Amygdala (tissue), 56 donors: ENCODE results near the gene PAQR8.
A peak's percentile ranks its signal among the peaks of the same experiment; 100 is the strongest.

Experiments used
- DNase-seq, 56 donors: peaks; one replicate each; lab custom pipeline; 2025; lab: John Stamatoyannopoulos, UW

The PAQR8 gene

DNA sequence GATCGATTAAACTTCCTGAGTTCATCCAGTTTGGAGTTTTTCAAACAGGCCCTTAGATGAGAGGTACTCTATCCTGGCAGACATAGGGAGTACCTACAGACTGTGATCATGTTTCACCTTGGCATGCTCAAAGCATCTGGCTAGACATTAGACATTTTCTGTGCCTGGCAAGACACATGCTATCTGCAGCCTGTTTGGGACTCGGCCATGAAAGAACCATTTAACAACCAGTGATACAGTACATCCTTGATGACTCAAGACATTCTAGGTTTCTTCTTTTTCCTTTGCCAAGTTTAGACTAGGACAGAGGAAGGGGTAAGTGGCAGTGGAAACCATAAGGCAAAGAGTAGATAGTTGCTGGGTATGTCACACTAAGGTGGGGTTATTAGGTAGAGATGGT lies 15.4 kb upstream of the PAQR8 start:
- DNase-seq: no peak

DNA sequence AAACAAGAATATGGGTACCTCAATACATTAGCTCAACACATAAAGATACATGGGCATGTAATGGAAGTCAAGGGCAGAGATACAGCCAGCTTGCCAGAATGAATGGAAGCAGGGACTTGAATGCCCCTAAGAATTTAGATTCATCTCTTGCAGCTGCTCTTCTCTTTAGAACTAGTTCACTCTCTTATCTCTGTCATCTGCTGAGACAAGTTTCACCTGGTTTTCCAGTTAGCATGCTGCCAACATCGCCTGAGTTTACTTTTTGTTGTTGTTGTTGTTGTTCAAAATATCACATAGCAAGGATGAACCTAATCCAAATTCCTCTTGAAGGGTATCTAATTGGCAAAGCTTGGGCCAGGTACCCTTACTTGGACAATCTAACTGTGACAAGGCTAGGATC lies 14.1 kb upstream of the PAQR8 start:
- DNase-seq: no peak

DNA sequence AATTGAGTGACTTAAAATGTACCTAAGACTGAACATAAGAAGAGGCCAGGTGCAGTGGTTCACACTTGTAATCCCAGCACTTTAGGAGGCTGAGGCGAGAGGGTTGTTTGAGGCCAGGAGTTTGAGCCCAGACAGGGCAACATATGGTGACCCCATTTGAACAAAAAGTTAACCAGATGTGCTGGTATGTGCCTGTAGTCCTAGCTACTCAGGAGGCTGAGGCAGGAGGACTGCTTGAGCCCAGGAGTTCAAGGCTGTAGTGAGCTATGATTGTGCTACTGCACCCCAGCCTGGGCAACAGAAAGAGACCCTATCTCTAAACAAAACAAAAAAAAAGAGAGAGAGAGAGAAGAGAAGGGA lies 10.1 kb upstream of the PAQR8 start:
- no peak for DNase-seq

DNA sequence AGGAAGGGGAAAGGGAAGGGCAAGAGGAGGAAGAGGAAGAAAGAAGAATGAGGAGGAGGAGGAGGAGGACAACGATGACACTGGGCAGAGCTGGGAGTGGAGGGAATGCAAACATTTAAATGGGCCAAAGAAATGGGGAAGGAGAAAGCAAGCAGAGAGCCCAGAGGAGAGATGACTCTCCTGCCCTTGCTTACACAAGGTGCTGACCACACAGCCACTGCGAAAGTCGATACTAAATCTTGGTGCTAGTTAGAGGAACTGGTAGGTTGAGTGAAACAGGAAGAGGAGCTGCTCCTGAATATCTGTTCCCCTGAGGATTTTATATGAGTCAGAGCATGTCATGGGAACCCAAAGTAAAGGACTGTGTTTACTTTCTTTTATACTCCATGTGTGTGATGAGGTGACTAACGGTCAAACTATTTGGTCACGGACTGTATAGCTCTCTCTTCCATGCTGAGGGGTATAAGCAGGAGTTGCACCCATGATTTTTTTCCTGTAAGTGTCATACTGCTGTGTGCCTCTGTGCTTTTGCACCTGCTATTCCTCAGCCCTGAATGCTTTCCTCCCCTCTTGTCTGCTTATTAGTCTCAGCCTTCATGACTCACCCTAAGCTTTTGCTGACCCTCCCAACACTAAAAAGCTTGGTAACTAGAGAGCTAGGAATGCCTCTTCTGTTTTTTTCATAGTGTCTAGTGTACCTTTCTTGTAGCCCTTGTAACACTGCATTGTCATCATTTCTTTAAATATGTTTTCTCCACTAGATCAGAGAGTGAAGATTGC lies 9.5 kb upstream of the PAQR8 start:
- DNase-seq: peak in 4 of 56 donors; percentile 4 to 16 (median 12)

DNA sequence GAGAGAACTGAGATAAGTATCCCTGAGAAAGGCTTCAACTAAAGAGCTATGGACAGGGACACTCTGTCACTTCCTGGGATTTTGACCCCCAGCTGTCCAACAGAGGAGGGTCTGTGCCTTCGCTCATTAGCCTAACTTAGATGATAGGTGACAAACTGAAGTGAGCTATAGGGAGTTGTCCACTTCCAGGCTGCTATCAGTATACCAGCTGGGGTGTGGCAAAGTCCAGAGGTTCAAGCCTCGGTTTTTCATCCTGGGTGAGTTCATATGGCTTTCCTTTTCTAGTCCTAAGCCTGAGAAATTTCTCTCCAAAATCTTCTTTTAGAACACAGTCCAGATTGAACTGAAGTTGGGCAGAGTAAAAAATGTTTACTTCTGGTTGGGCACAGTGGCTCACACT lies 5.9 kb upstream of the PAQR8 start:
- DNase-seq: no peak

GRCh38 chr6:52359403-52359802 lies 2.5 kb upstream of the PAQR8 start:
- no peak for DNase-seq

- DNase-seq: no peak
Observed at GRCh38 chr6:52360028-52360427, 1.9 kb upstream of the PAQR8 start.

DNA sequence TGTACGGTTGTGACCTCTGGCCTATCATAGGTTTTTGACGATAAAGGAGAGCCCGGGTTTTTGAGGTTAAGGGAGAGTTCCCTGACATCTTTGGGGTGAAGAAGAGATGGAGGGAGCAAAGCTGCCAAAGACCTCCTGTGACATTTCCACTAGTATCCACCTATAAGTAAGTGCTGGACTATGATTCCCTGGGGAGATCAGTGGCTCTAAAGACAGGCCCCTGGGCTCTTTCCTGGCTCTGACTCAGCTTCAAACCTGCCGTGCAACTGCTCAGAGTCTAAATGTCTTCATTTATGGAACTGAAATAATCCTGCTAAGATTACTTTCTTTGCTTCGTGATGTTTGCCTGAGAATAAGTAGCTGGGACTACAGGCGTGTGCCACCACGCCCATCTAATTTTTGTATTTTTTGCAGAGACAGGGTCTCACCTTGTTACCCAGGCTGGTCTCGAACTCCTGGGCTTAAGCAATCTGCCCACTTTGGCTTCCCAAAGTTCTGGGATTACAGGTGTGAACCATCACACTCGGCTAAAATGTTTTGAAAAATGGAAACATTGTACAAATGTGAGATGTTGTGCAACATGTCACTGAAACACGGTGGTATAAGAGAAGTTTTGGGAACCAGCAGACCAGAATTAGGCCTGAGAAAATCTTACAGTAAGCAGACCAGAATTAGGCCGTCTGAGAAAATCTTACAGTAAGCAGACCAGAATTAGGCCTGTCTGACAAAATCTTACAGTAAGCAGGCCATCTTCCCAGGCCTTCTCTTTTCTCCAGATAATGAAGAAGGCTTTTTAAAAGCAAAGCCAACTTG lies 1.1 kb upstream of the PAQR8 start:
- no peak for DNase-seq

GRCh38 chr6:52361414-52361944 lies 472 bp upstream of the PAQR8 start:
- DNase-seq: peak in 9 of 56 donors; percentile 21 to 52 (median 29)

DNA sequence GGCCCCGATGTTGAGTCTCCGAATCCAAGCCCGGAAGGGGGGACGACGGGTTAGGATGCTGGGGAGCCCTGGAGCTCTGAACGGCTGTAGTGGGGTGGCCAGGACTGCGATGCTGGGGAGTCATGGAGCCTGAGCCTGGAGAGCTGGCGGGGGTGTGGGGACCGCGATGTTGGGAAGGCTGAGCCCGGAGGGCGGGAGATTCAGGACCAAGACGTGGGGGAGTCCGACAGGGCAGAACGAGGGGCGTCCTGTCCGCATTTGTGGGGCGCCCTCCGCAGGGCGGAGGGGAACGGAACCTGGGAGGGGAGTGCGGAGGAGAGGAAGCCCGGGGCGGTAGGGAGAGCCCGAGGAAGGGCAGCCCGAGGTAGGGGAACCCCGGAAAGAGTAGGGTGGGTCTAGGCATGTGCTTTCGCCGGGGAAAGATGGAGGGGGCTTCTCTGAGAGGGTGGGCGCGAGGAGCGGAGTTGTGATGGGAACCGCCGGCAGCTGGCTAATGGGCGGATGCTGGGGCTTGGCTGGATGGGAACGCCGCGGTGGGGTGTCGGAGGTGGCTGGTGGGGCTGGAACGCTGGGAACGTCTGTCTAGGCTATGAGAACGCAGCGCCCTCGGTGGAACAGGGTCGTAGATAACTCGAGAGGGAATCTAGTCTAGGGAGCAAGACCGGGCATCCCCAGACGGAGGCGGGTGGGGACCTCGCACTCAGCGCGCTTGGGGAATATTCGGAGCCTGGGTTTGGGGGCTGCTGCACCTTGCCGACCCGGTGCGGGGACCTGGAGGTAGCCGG lies 684 bp downstream of the PAQR8 start:
- peak in 40 of 56 donors; percentile 16 to 73 (median 53) for DNase-seq

- peak in 16 of 56 donors; percentile 2 to 53 (median 16) for DNase-seq
Observed at GRCh38 chr6:52363228-52363867, 1.4 kb downstream of the PAQR8 start.

DNA sequence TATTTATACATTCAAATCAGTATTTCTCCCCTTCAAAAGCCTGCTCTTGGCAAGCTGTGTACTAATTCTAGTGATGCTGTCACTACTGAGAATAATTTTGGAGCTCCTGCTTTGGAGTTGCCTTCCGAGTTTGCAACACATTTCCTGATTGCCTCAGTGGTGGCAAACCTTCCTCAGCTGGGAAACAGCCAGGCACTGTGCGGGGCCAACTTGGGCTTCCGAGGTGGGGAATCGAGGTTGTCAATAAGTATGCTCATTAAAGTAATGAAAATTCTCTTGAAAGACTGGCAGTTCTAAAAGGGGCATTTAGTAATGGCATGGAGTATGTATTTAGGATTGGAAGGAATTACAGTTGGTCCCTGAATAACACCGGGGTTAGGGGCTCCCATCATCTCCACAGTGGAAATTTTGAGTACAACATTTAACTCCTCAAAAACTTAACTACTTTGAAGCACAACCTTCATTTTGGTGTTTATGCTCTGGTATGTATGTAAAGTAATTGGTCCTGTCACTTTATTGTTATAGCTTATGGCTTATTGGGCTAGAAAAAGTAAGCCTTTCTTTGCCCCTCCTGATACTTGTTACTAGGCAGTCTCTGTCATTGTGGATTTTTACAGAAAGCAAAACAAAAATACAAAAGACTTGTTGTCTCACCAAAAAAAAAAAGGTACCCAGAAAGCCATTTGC lies 2.7 kb downstream of the PAQR8 start:
- DNase-seq: peak in 38 of 56 donors; percentile 8 to 61 (median 33)

DNA sequence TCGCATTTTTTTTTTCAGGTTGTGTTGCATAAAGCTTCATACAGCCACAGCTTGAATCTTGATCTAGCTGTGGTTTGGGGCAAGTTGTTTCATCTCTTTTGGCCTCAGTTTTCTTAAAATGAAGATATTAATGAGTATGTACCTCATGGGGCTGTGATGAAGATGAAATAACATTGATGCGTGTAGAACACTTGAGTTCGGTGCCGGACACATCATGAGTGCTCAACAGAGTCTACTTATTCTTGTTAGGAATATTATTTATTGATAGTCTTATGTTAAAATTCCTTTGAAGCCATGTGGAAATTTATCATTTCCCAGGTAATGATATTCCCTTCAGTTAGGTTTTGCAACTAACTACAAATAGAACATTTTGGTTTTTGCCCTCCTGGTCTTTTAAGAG lies 3.4 kb downstream of the PAQR8 start:
- no peak for DNase-seq

DNA sequence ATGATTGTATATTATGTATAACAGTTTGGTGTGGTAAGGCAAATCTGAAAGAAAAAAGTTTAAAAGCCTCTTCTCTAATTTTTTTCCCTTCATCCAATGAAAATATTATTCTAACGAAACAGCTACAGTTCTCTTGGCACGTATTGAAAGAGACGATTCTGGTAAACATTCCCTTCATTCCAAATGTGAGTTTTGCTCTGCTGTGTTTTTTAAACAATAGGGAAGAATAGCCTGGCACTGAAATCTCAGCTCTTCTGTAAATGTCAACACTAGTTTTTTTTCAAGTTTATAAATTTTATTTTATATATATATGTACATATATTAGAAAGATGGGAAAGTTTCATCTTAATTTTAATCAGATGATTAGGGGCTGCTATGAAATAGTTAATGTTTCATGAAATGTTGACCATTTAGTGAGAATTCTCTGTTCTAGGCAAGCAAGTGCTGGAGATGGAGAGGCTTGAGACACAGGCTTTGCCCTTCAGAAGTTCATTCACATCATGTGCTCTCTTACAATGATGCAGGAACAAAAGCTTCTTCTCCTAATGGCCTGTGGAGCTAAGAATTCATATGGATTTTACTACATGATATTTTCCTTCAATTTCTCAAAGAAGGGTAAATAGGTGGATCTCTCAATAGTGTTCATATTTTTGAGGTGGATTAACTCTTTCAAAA lies 4.1 kb downstream of the PAQR8 start:
- DNase-seq: peak in 2 of 56 donors; percentile 11 to 13

DNA sequence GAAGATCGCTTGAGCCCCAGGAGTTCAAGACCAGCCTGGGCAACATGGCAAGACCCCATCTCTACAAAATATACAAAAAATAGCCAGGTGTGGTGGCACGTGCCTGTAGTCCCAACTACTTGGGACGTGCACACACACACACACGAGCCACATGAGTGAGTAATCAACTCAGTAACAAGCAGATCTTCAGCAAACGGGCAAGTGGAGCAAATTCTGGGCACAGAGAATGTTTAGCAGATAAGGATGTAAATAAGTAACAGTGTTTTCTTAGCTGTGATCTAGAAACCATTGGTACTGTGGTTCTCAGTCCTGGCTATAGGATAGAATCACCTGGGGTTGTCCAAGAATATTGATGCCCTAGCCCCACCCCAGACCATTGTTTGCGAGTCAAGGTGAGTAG lies 6.1 kb downstream of the PAQR8 start:
- DNase-seq: no peak

- no peak for DNase-seq
Observed at GRCh38 chr6:52369234-52369633, 7.3 kb downstream of the PAQR8 start.

DNA sequence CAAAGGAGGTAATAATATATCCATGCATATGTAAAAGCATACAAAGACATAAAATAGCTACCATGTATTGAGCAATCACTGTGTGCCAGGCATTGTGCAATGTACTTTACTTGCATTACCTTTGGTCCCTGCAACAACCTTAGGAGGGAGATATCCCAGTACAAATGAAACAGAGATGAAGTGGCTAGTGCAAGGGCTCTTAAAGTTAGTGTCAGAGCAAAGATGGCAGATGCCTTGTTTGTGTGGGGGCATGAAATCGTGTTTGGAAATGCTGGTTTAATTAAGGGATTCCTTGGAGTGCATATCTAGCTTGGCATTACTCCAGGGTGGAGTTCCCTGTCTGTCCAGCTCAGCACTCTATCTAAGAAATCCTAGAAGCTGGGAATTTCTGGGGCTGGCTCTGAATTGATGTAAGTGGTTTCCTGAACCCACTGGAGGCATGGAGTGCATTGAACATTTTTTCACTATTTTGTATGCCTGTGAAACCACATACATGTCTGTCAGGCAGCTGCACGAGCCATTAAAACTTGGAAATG lies 9.8 kb downstream of the PAQR8 start:
- DNase-seq: peak in 2 of 56 donors; percentile 5 to 10

DNA sequence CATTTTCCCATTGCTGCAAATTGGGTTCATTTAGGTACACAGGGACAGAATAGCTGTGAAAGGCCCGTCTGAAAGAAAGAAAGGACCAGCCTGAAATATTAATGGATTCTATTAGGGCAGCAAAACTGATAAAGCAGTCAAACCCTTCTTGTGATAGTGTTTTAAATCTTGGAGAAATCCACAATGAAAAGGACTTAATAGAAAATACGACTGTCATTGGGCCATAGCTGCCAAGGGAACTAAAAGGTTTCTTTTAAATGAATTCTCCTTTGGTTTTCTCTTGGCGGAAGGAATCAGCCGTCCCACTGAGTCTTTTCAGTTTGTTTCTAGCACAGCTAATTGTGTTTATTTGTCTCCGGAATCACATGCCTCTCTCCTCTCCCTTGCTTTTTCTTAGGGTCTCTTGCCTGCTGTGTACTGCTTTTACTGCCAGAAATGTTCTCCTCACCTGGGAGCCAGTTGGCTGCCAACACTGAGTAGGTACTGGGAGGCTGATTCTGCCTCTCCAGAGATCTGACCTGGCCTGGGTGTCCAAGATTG lies 11.3 kb downstream of the PAQR8 start:
- peak in 9 of 56 donors; percentile 17 to 43 (median 29) for DNase-seq
